Astrocyte (in vitro differentiated cells and primary cell): ENCODE results near the gene AKAP8. TPM values are rescaled to one million over a fixed set of nuclear protein-coding genes. Genes with fewer than 3 reads are reported as not detected.

Experiments used
- DNase-seq: peaks from one replicate; pipeline ENCODE4 v3.0.0-alpha.2; 2010; ENCODE audit warnings: low read depth
- FAIRE-seq: peaks from 2 replicates; lab custom pipeline; 2011; peaks lifted over from hg19 to GRCh38; lab: Jason Lieb, UNC
- H2AFZ ChIP-seq: 2 replicates; pipeline ENCODE4 v1.6.0; 2012; ENCODE audit warnings: low read depth, low read length, inconsistent platforms
- H3K27ac ChIP-seq: 2 replicates; pipeline ENCODE4 v1.5.1; 2011; ENCODE audit warnings: low read depth, low read length, inconsistent platforms
- H3K27me3 ChIP-seq: 2 replicates; pipeline ENCODE4 v1.6.0; 2011; ENCODE audit warnings: low read length, inconsistent platforms; ENCODE audit not compliant: insufficient read depth
- H3K36me3 ChIP-seq: 2 replicates; pipeline ENCODE4 v1.5.1; 2011; ENCODE audit warnings: low read length, inconsistent platforms; ENCODE audit not compliant: insufficient read depth
- H3K4me1 ChIP-seq: 2 replicates; pipeline ENCODE4 v1.5.1; 2011; ENCODE audit warnings: low read length, inconsistent platforms; ENCODE audit not compliant: insufficient read depth
- H3K4me2 ChIP-seq: 2 replicates; pipeline ENCODE4 v1.6.0; 2012; ENCODE audit warnings: low read length, inconsistent platforms
- H3K4me3 ChIP-seq: 2 replicates; pipeline ENCODE4 v1.5.1; 2011; ENCODE audit warnings: low read depth, mild to moderate bottlenecking, low read length, inconsistent platforms; ENCODE audit not compliant: insufficient read depth
- H3K79me2 ChIP-seq: 2 replicates; pipeline ENCODE4 v1.6.0; 2012; ENCODE audit warnings: mild to moderate bottlenecking, low read length, inconsistent platforms; ENCODE audit not compliant: insufficient read depth
- H3K9ac ChIP-seq: 2 replicates; pipeline ENCODE4 v1.6.0; 2012; ENCODE audit warnings: mild to moderate bottlenecking, low read length, inconsistent platforms
- H3K9me3 ChIP-seq: 2 replicates; pipeline ENCODE4 v1.5.1; 2012; ENCODE audit warnings: low read depth, mild to moderate bottlenecking, low read length, inconsistent platforms; ENCODE audit not compliant: insufficient read depth
- H4K20me1 ChIP-seq: 2 replicates; pipeline ENCODE4 v1.6.0; 2012; ENCODE audit warnings: low read length, inconsistent platforms; ENCODE audit not compliant: insufficient read depth
- H3K27ac Mint-ChIP-seq: one replicate; pipeline ENCODE4 v1.8.0; 2021; ENCODE audit warnings: mild to moderate bottlenecking, mixed read lengths; ENCODE audit not compliant: unreplicated experiment
- H3K27me3 Mint-ChIP-seq: one replicate; pipeline ENCODE4 v1.8.0; 2021; ENCODE audit warnings: low read depth, mixed read lengths; ENCODE audit not compliant: unreplicated experiment
- H3K36me3 Mint-ChIP-seq: one replicate; pipeline ENCODE4 v1.8.0; 2021; ENCODE audit warnings: low read depth, mixed read lengths; ENCODE audit not compliant: unreplicated experiment
- H3K4me1 Mint-ChIP-seq: one replicate; pipeline ENCODE4 v1.8.0; 2021; ENCODE audit warnings: low read depth, mixed read lengths; ENCODE audit not compliant: unreplicated experiment
- H3K4me3 Mint-ChIP-seq: one replicate; pipeline ENCODE4 v1.8.0; 2021; ENCODE audit warnings: mild to moderate bottlenecking, moderate library complexity, mixed read lengths; ENCODE audit not compliant: unreplicated experiment
- H3K9me3 Mint-ChIP-seq: one replicate; pipeline ENCODE4 v1.8.0; 2021; ENCODE audit warnings: mild to moderate bottlenecking, mixed read lengths; ENCODE audit not compliant: unreplicated experiment
- EZH2 ChIP-seq: IDR thresholded peaks from 2 replicates; pipeline ENCODE4 v1.6.1; 2012; ENCODE audit warnings: mild to moderate bottlenecking, low read length, inconsistent platforms; ENCODE audit not compliant: insufficient read depth
- total RNA-seq: library from RNA; stranded (reverse); gene quantifications from 2 replicates; pipeline ENCODE4 v1.2.1, GENCODE V29; 2021
- TF ChIP-seq, protein P1 (sequence below): IDR thresholded peaks from 2 replicates; pipeline ENCODE4 v1.5.1; 2011; ENCODE audit warnings: low read depth, mild to moderate bottlenecking, inconsistent platforms, low read length, moderate library complexity; ENCODE audit not compliant: insufficient read depth

The AKAP8 gene
- total RNA-seq, 1 donor from 2014 or later: 40.1 TPM

DNA sequence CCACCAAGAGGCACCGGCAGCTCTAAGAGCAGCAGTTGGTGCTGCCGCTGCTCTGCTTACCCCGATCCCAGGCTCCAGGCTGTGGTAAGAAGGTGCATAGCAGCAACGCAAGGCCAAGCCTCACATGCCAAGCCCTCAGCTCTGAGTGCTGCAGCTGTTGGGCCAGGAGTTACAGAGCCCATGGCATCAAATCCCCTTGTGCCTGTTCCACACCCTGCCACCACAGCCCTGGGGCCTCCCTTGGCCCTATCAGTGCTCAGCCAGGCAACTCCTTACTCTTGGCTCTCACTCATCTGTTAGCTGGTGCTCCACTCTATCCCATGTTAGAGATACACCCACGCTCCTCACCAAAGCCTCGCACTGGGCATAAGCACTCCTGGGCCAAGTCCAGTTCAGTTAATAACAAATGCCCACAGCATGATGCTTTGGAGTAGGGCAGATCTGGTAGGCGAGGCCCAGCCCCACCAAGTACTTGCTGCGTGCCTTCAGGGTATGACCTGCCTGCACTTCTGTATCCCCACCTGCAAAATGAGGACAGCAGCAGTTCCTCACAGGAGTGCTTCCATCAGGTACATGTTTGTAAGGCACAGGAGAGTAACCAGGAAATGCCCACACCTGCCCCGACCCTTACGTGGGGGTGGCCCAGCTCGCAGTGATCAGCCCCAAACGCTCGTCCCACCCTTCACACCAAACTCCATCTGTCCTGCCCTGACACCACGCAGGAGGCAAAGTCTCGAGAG, 23.0 kb upstream of the AKAP8 start:
- no peak for FAIRE-seq
- peaks cover 9% of the 10 kb centered on the region for H3K36me3 ChIP-seq

DNA sequence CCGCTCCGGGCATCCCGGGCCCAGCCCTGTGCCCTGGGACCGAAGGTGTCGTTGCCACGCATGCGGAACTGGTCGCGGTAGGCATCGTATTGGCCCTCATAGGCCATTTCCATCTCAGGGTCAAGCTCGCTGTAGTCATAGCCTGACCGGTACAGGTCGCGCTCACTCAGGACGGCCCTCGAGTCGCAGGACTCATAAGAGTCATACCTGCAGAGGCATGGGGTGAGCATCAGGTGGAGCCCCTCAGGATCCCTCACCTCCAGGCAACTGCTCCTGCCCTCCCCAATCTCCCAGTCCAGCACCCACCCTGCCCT, 21.8 kb upstream of the AKAP8 start:
- no peak for FAIRE-seq
- Mint-ChIP-seq H3K4me3 (no peak overlapping the region), H3K4me1 (peaks cover 11% of the 10 kb centered on the region), H3K36me3 (peaks cover 14% of the 10 kb centered on the region), H3K27me3 (no peaks in the 10 kb centered on the region), H3K27ac (no peak overlapping the region), H3K9me3 (no peaks in the 10 kb centered on the region)
- H3K36me3 ChIP-seq: peaks cover 19% of the 10 kb centered on the region
- H2AFZ ChIP-seq: no peak overlapping the region
- H3K27ac ChIP-seq: no peak overlapping the region
- DNase-seq: no peak
- no peak overlapping the region for H3K4me2 ChIP-seq
- no peak overlapping the region for H3K9ac ChIP-seq
- no peaks in the 10 kb centered on the region for H3K9me3 ChIP-seq
- H3K27me3 ChIP-seq: no peaks in the 10 kb centered on the region
- no peak overlapping the region for H3K4me3 ChIP-seq
- H3K4me1 ChIP-seq: no peaks in the 10 kb centered on the region
- H4K20me1 ChIP-seq: peaks cover 87% of the 10 kb centered on the region
- peaks cover 78% of the 10 kb centered on the region for H3K79me2 ChIP-seq
- TF ChIP-seq, protein P1, sequence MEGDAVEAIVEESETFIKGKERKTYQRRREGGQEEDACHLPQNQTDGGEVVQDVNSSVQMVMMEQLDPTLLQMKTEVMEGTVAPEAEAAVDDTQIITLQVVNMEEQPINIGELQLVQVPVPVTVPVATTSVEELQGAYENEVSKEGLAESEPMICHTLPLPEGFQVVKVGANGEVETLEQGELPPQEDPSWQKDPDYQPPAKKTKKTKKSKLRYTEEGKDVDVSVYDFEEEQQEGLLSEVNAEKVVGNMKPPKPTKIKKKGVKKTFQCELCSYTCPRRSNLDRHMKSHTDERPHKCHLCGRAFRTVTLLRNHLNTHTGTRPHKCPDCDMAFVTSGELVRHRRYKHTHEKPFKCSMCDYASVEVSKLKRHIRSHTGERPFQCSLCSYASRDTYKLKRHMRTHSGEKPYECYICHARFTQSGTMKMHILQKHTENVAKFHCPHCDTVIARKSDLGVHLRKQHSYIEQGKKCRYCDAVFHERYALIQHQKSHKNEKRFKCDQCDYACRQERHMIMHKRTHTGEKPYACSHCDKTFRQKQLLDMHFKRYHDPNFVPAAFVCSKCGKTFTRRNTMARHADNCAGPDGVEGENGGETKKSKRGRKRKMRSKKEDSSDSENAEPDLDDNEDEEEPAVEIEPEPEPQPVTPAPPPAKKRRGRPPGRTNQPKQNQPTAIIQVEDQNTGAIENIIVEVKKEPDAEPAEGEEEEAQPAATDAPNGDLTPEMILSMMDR: no peak
- TF ChIP-seq EZH2: no peak

More for the DNA sequence above, 23.0 kb upstream of the AKAP8 start:
- DNase-seq: no peak
- no peak overlapping the region for H3K4me3 Mint-ChIP-seq
- Histone ChIP-seq H3K9ac (no peak overlapping the region), H3K4me2 (no peak overlapping the region), H3K9me3 (no peaks in the 10 kb centered on the region), H3K79me2 (peaks cover 79% of the 10 kb centered on the region), H4K20me1 (peaks cover 88% of the 10 kb centered on the region), H3K27me3 (no peaks in the 10 kb centered on the region), H3K27ac (no peak overlapping the region), H3K4me1 (no peaks in the 10 kb centered on the region), H3K4me3 (no peak overlapping the region), H2AFZ (no peak overlapping the region)
- H3K4me1 Mint-ChIP-seq: peaks cover 14% of the 10 kb centered on the region
- TF ChIP-seq EZH2: no peak
- no peaks in the 10 kb centered on the region for H3K9me3 Mint-ChIP-seq
- no peak overlapping the region for H3K27ac Mint-ChIP-seq
- H3K27me3 Mint-ChIP-seq: no peaks in the 10 kb centered on the region
- peaks cover 3% of the 10 kb centered on the region for H3K36me3 Mint-ChIP-seq

DNA sequence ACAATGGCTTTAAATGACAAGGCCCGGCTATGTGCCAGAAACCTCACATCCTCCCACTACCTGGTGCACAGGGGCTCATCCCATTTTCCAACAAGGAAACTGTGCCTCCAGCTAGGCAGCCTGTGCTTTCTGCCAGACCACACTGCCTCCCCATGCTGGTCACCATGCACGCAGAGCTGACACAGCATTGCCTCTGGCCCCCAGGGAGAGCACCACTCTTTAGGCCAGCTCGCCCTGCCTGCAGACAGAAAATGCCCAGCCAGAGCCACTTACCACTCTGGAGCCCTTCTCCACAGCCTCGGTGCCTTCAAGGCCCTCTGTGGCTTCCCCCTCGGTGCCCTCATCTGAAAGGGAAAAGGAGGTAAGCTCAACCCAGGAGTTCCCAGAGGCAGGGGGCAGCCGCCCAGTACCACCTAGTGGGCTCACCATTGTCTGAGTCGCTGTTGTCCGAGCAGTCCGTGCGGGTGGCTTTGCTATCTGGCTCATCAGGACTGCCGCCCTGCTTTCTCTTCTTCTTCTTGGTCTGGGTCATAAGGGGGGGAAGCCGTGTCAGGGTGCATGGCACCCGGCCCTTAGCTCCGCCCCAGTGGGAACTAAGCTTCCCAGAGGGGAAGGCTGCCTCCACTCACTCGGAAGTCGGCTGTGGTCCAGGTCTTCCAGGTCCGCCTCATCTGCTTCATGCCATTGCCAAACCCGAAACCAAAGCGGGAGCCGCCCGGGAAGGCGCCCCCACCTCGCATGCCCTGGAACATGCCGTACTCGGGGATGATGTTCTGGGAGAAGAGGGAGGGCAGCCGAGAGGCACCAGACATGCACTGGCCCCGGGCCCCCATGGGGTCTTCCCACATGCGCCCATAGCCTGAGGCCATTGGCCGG, 21.2 kb upstream of the AKAP8 start:
- TF ChIP-seq EZH2: no peak
- TF ChIP-seq, protein P1: no peak
- no peak overlapping the region for H3K27ac ChIP-seq
- no peak for FAIRE-seq

More for the DNA sequence above, 21.2 kb upstream of the AKAP8 start:
- Mint-ChIP-seq H3K4me3 (no peak overlapping the region), H3K36me3 (peaks cover 18% of the 10 kb centered on the region), H3K27ac (no peak overlapping the region), H3K9me3 (no peaks in the 10 kb centered on the region), H3K4me1 (peaks cover 10% of the 10 kb centered on the region), H3K27me3 (no peaks in the 10 kb centered on the region)
- peaks cover 78% of the 10 kb centered on the region for H3K79me2 ChIP-seq
- peaks cover 24% of the 10 kb centered on the region for H3K36me3 ChIP-seq
- H3K9ac ChIP-seq: no peak overlapping the region
- H3K4me3 ChIP-seq: no peak overlapping the region
- no peaks in the 10 kb centered on the region for H3K4me1 ChIP-seq
- no peak for DNase-seq
- no peak overlapping the region for H2AFZ ChIP-seq
- H3K9me3 ChIP-seq: no peaks in the 10 kb centered on the region
- peaks cover 88% of the 10 kb centered on the region for H4K20me1 ChIP-seq
- H3K4me2 ChIP-seq: no peak overlapping the region
- no peaks in the 10 kb centered on the region for H3K27me3 ChIP-seq
